Neuronal stem cell (in vitro differentiated cells): ENCODE data around the gene FBXO46.
A peak's percentile ranks its signal among the peaks of the same experiment; 100 is the strongest.

Experiments used
- DNase-seq: peaks from one replicate; pipeline ENCODE4 v3.0.0-alpha.2; 2013; ENCODE audit warnings: low spot score
- H2AFZ ChIP-seq: one replicate; pipeline ENCODE4 v1.6.1; 2013; ENCODE audit warnings: mild to moderate bottlenecking, low read length, inconsistent platforms
- H2AK5ac ChIP-seq: 2 replicates; pipeline ENCODE4 v1.6.1; 2013; ENCODE audit warnings: low read depth, mild to moderate bottlenecking, inconsistent platforms, low read length, moderate library complexity, mixed read lengths
- H2BK120ac ChIP-seq: 2 replicates; pipeline ENCODE4 v1.6.1; 2013; ENCODE audit warnings: low read depth, mild to moderate bottlenecking, inconsistent platforms, low read length, moderate library complexity, mixed read lengths
- H2BK12ac ChIP-seq: one replicate; pipeline ENCODE4 v1.6.1; 2013; ENCODE audit warnings: low read length, inconsistent platforms
- H2BK15ac ChIP-seq: 2 replicates; pipeline ENCODE4 v1.6.1; 2013; ENCODE audit warnings: mild to moderate bottlenecking, low read length, inconsistent platforms, mixed read lengths
- H2BK5ac ChIP-seq: one replicate; pipeline ENCODE4 v1.6.1; 2013; ENCODE audit warnings: inconsistent platforms, mild to moderate bottlenecking, low read length, moderate library complexity
- H3K14ac ChIP-seq: one replicate; pipeline ENCODE4 v1.6.1; 2013; ENCODE audit warnings: low read length, inconsistent platforms
- H3K18ac ChIP-seq: 2 replicates; pipeline ENCODE4 v1.6.1; 2013; ENCODE audit warnings: low read length, inconsistent platforms
- H3K23ac ChIP-seq: 2 replicates; pipeline ENCODE4 v1.6.1; 2013; ENCODE audit warnings: low read depth, mild to moderate bottlenecking, mixed read lengths, low read length, inconsistent platforms; ENCODE audit not compliant: poor library complexity
- H3K27ac ChIP-seq: replicated peaks from 3 replicates; pipeline ENCODE4 v1.5.1; 2013; ENCODE audit warnings: low read length, inconsistent platforms
- H3K27me3 ChIP-seq, 3 experiments: 2 replicates each; pipeline ENCODE4 v1.6.1; 2013; ENCODE audit warnings: low read length in 3 of 3, mild to moderate bottlenecking in 2 of 3, inconsistent platforms in 1 of 3, low read depth in 1 of 3, mixed read lengths in 1 of 3, moderate library complexity in 1 of 3; ENCODE audit not compliant: control insufficient read depth in 3 of 3, insufficient read depth in 3 of 3
- H3K36me3 ChIP-seq, 2 donors: replicated peaks in 1 of 2; 2 replicates each; pipeline ENCODE4 v1.6.1; 2013; ENCODE audit warnings: low read length in 2 of 2; ENCODE audit not compliant: control insufficient read depth in 2 of 2, insufficient read depth in 2 of 2
- H3K4ac ChIP-seq: 2 replicates; pipeline ENCODE4 v1.6.1; 2013; ENCODE audit warnings: inconsistent platforms, mild to moderate bottlenecking, low read length, moderate library complexity
- H3K4me1 ChIP-seq, 2 donors: 1 replicate in 1 of 2; 2 replicates in 1 of 2; pipeline ENCODE4 v1.6.1; 2013; ENCODE audit warnings: low read length in 2 of 2, low read depth in 1 of 2; ENCODE audit not compliant: control insufficient read depth in 2 of 2, insufficient read depth in 1 of 2
- H3K4me2 ChIP-seq: one replicate; pipeline ENCODE4 v1.6.1; 2013; ENCODE audit warnings: mild to moderate bottlenecking, low read length, inconsistent platforms; ENCODE audit not compliant: insufficient read depth, poor library complexity, severe bottlenecking
- H3K4me3 ChIP-seq, 2 donors: 2 replicates each; pipeline ENCODE4 v1.5.1; 2013; ENCODE audit warnings: low read length in 2 of 2, mild to moderate bottlenecking in 2 of 2, inconsistent platforms in 1 of 2, moderate library complexity in 1 of 2
- H3K79me1 ChIP-seq: one replicate; pipeline ENCODE4 v1.6.1; 2013; ENCODE audit warnings: low read depth, mild to moderate bottlenecking, inconsistent platforms, low read length, moderate library complexity
- H3K9ac ChIP-seq: one replicate; pipeline ENCODE4 v1.6.1; 2013; ENCODE audit warnings: mild to moderate bottlenecking, low read depth, low read length, inconsistent platforms; ENCODE audit not compliant: poor library complexity
- H3K9me3 ChIP-seq, 2 donors: replicated peaks in 1 of 2; 2 replicates each; pipeline versions ENCODE3 to v1.6.1; 2013; ENCODE audit warnings: low read length in 2 of 2, mild to moderate bottlenecking in 2 of 2, inconsistent platforms in 1 of 2, low read depth in 1 of 2, mixed read lengths in 1 of 2, moderate library complexity in 1 of 2; ENCODE audit not compliant: control insufficient read depth in 2 of 2, insufficient read depth in 1 of 2
- H4K8ac ChIP-seq: one replicate; pipeline ENCODE4 v1.6.1; 2013; ENCODE audit warnings: low read depth, mild to moderate bottlenecking, inconsistent platforms, low read length, moderate library complexity
- H4K91ac ChIP-seq: one replicate; pipeline ENCODE4 v1.6.1; 2013; ENCODE audit warnings: low read length, low read depth, mild to moderate bottlenecking, inconsistent platforms; ENCODE audit not compliant: poor library complexity
- WGBS, 2 donors: extraction: QIAGEN DNeasy Blood & Tissue Kit; methylation state at CpG; one replicate each; pipeline ENCODE4 v1.1.7; 2013; ENCODE audit warnings: missing lambda C conversion rate in 2 of 2, mixed read lengths in 1 of 2; ENCODE audit not compliant: insufficient read length in 2 of 2, insufficient replicate concordance in 1 of 2; ENCODE audit errors: extremely low coverage in 2 of 2; 5-methylcytosine and 5-hydroxymethylcytosine counted together

Gene FBXO46

DNA sequence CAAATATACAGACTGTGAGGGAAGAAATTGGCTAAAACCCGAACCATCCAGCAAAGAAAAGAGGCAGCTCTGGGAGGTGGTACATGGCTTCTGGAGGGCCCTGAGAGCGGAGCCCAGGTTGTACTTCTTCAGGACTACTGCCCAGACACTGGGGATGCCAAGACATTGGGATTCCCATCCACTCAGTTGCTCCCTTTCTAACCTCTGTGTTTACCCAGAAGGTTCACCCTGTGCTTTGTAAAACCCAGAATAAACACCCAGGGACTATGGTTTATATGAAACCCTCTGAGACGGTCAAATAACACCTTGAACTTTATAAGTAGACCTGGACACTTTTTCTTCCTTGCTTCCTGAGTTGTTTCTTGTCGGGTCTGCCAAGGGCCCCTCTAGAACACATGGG is 12.3 kb upstream of the FBXO46 start:
- H2BK12ac ChIP-seq, result no peak overlapping the region
- no peak overlapping the region for H3K27ac ChIP-seq
- no peak overlapping the region for H4K8ac ChIP-seq
- no peak overlapping the region for H2AFZ ChIP-seq
- no peak overlapping the region for H3K14ac ChIP-seq
- H3K9me3 ChIP-seq, result no peaks in the 10 kb centered on the region
- no peak overlapping the region for H4K91ac ChIP-seq
- H3K4ac ChIP-seq, result no peak overlapping the region
- H3K23ac ChIP-seq, result no peak overlapping the region
- WGBS, 2 donors, result no CpG with 5 or more reads among the region's 4 CpGs
- H3K27me3 ChIP-seq, result peaks cover 0 to 25% (median 0%) of the 10 kb centered on the region in 3 experiments
- H3K36me3 ChIP-seq, result no peaks in the 10 kb centered on the region
- H2BK15ac ChIP-seq, result no peak overlapping the region
- no peak overlapping the region for H3K4me3 ChIP-seq
- DNase-seq, result no peak
- H3K79me1 ChIP-seq, result no peaks in the 10 kb centered on the region
- no peak overlapping the region for H2BK5ac ChIP-seq
- no peak overlapping the region for H3K18ac ChIP-seq
- H3K4me1 ChIP-seq, result peaks cover 0 to 2% of the 10 kb centered on the region in 2 donors
- no peak overlapping the region for H3K9ac ChIP-seq
- no peak overlapping the region for H3K4me2 ChIP-seq
- H2BK120ac ChIP-seq, result no peak overlapping the region
- no peak overlapping the region for H2AK5ac ChIP-seq

DNA sequence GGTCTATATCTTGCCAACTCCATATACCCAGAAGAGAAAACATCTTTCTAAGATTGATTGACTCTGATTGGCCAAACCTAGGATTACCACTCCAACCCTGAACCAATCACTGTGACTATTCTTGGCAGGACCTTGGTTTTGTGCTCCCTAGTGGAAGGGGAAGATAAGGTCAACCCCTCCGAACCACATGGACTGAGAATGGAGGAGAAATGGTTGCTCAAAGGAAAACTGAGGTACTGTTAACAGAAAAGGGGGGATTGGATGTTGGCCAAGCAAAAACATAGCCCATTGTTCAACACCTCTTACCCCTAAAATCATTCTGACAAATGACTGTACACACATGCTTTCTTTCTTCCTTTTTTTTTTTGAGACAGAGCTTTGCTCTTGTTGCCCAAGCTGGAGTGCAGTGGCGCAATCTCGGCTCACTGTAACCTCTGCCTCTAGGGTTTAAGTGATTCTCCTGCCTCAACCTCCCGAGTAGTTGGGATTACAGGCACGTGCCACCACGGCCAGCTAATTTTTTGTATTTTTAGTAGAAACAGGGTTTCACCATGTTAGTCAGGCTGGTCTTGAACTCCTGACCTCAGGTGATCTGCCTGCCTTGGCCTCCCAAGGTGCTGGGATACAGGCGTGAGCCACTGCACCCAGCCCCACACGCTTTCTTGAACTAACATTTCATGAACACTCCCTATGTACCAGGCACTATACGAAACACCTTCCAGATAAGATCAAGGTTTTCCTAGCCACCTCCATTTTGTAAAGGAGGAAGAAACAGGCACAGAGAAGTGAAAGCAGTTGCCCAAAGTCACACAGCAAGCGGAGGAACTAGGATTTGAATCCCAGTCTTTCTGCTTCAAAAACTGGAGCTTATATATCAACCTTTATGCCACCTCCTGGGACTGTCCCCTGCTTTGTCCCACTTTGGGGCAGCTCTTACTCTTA is 9.1 kb upstream of the FBXO46 start:
- no peak for DNase-seq
- Histone ChIP-seq H4K8ac (no peak overlapping the region), H3K27me3 (peaks cover 0 to 8% (median 0%) of the 10 kb centered on the region in 3 experiments), H2AFZ (no peak overlapping the region), H4K91ac (no peak overlapping the region), H2BK12ac (no peak overlapping the region), H3K79me1 (no peaks in the 10 kb centered on the region), H3K9ac (no peak overlapping the region), H3K14ac (no peak overlapping the region), H3K18ac (no peak overlapping the region), H2BK5ac (no peak overlapping the region), H3K27ac (no peak overlapping the region), H3K4me3 (no peak overlapping the region), H3K4me2 (no peak overlapping the region), H3K4me1 (no peaks in the 10 kb centered on the region), H2AK5ac (no peak overlapping the region), H3K23ac (no peak overlapping the region), H3K36me3 (no peaks in the 10 kb centered on the region), H3K9me3 (no peaks in the 10 kb centered on the region), H2BK15ac (no peak overlapping the region), H3K4ac (no peak overlapping the region), H2BK120ac (no peak overlapping the region)
- no CpG with 5 or more reads among the region's 10 CpGs for WGBS, 2 donors

DNA sequence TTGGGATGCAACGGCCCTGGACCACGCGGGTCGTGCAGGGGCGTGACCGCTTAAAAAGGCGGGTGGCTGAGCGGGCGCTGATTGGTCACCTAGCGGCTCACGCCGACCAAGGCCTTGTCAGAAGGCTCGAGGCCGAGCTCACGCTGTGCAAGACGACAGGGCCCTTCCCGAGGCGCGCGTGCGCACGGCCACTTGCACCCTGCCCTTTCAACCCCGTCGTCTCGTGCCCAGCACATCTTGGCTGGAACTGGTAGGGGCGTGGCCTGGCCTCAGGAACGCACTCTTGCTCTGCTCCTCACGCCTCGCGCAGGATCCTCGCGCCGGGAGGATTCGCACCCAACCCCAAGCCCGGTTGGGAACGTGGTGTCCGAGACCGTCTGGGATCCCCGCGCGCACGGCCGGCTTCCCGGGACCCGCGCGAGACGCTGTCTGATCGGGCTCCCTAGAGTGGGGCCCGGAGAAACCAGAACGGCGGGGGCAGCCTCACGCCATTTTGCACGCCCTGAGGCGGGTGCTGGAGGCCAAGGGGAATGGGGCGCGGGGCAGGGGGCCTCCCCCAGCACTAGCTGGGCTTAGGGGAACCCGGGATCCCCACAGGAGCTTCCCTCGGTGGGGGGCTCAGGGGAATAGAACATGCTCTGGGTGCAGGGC is 2.6 kb upstream of the FBXO46 start, which contains the start of gene MEIOSIN:
Gene MEIOSIN (plus strand): TSS at position 280 of the 651 bp plus-strand sequence. CDS start 1,938 bp downstream, outside the sequence.
- peak within 1 kb of the TSS; percentile 11 for H2BK15ac ChIP-seq
- WGBS, 2 donors, result no CpG with 5 or more reads among the region's 59 CpGs

DNA sequence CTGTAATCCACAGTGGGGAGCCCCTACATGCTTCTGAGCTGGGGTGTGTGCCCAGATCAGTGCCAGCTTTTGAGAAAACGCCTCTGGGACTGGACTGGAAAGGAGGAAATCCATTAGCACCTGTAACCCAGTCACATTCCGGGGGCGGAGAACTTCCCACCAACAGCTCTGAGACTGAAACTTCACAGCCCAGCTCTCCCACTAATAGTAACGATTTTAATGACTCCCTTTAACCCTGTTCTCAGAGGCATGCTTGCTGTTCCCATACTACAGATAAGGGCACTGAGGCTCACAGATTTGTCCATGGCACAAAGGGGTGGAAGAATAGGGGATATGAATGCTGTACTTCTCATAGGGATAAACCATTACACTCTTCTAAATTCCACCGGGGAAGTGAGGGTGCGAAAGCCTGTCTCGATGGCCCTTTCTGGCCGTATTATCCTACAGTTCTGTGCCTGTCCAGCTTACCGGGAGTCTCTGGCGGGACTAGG is 851 bp downstream of the FBXO46 start:
- Histone ChIP-seq H3K9me3 (no peaks in the 10 kb centered on the region), H4K91ac (no peak overlapping the region), H3K79me1 (peaks cover 2% of the 10 kb centered on the region), H2BK15ac (no peak overlapping the region), H3K4me1 (peaks cover 0 to 7% of the 10 kb centered on the region in 2 donors), H2BK120ac (peak overlapping the region; percentile 83), H3K23ac (no peak overlapping the region), H3K18ac (peak overlapping the region; percentile 50), H2AFZ (peak overlapping the region; percentile 85), H4K8ac (no peak overlapping the region), H3K14ac (no peak overlapping the region), H3K27ac (no peak overlapping the region), H3K4me2 (peak overlapping the region; percentile 74), H3K27me3 (no peaks in the 10 kb centered on the region), H3K4ac (no peak overlapping the region), H2BK12ac (no peak overlapping the region), H3K36me3 (peaks cover 0 to 11% of the 10 kb centered on the region in 2 donors), H3K4me3 (peak overlapping the region; percentile 74 to 93), H2AK5ac (peak overlapping the region; percentile 98), H3K9ac (peak overlapping the region; percentile 89), H2BK5ac (no peak overlapping the region)
- no CpG with 5 or more reads among the region's 10 CpGs for WGBS, 2 donors
- no peak for DNase-seq

More for the DNA sequence above, 2.6 kb upstream of the FBXO46 start, which contains the start of gene MEIOSIN:
- no peak within 1 kb of the TSS for H3K4me2 ChIP-seq
- no peaks in the 10 kb centered on the region for H3K36me3 ChIP-seq
- H2BK120ac ChIP-seq, result peak within 1 kb of the TSS; percentile 1
- H3K27me3 ChIP-seq, result no peaks in the 10 kb centered on the region
- peak within 1 kb of the TSS; percentile 71 for H3K18ac ChIP-seq
- H3K14ac ChIP-seq, result peak within 1 kb of the TSS; percentile 56
- H3K4ac ChIP-seq, result no peak within 1 kb of the TSS
- no peak within 1 kb of the TSS for H3K4me3 ChIP-seq
- H3K9me3 ChIP-seq, result no peaks in the 10 kb centered on the region
- H3K4me1 ChIP-seq, result peaks cover 0 to 7% of the 10 kb centered on the region in 2 donors
- H2BK12ac ChIP-seq, result peak within 1 kb of the TSS; percentile 90
- peak within 1 kb of the TSS; percentile 86 for H2AK5ac ChIP-seq
- DNase-seq, result no peak
- peak within 1 kb of the TSS; percentile 65 for H4K8ac ChIP-seq
- H3K23ac ChIP-seq, result peak within 1 kb of the TSS; percentile 17
- H2BK5ac ChIP-seq, result no peak within 1 kb of the TSS
- H3K9ac ChIP-seq, result no peak within 1 kb of the TSS
- H3K79me1 ChIP-seq, result no peaks in the 10 kb centered on the region
- peak within 1 kb of the TSS; percentile 6 for H2AFZ ChIP-seq
- H3K27ac ChIP-seq, result no peak within 1 kb of the TSS
- no peak within 1 kb of the TSS for H4K91ac ChIP-seq
